Right ventricle myocardium inferior (tissue), 1 donor: ENCODE measurements around the gene RPTOR. TPM values are rescaled to one million over a fixed set of nuclear protein-coding genes. Genes with fewer than 3 reads are reported as not detected.

Experiments used
- ATAC-seq: fragments of 200-7000 bp; cut with Tn5 transposase; one replicate; pipeline ENCODE4 v1.9.1; 2020; ENCODE audit warnings: mild to moderate bottlenecking, moderate library complexity
- DNase-seq: peaks from one replicate; pipeline ENCODE4 v3.0.0; 2021; ENCODE audit errors: missing footprints
- intact Hi-C: fragments of 100-400 bp; cut with DNase I; formaldehyde crosslinking; loops from one replicate; pipeline ENCODE4 v1.11.0; 2022
- total RNA-seq: library from RNA; stranded (reverse); fragmentation: NEBNext Ultra II Directional; extraction: Animal tissue kit (Norgen Biotek cat#: 25700); gene quantifications from one replicate; pipeline ENCODE4 v1.2.1, GENCODE V29; 2021
- donor health status: DM: no; HTN: yes; CAD: no; lungs with severe emphysema.

The RPTOR gene
- total RNA-seq, 1 donor from 2014 or later: 18.8 TPM

DNA sequence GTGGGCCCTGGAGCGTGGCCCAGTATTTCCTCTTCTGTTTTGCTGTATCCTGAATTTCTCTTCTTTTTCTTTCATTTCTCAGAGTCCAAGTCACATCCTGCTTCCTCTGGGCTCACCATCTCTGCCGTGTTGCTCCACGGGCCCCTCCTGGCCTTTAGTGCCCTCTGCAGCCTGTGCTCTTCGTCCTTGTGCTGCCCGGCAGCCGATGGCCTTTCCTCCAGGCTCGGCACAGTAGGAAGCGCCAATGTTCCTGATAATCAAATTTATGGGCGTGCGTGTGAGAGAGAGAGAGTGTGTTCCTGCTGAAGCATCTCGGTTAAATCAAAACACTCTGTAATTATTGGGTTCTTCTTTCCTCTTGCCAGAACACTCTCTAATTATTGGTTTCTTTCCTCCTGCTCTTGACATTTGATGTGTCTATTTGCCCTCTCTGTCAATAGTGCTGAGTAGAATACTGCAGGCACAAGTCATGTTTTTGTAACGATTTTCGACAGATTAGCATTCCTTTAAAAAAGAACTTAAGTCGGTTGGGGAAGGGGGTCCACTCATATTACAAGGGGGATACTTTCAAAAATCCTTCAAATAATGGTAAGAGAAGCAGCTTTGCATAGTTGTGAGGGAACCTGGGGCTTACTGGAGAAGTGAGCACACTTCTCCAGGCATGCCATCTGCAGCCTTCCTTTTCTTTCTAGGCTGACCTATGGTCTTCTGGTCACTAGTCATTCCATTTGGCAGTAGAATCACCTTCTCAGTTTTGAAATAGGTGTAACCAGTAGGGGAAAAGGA lies 126.6 kb downstream of the RPTOR start:
- intact Hi-C loops: no loop called here
- DNase-seq: no peak

DNA sequence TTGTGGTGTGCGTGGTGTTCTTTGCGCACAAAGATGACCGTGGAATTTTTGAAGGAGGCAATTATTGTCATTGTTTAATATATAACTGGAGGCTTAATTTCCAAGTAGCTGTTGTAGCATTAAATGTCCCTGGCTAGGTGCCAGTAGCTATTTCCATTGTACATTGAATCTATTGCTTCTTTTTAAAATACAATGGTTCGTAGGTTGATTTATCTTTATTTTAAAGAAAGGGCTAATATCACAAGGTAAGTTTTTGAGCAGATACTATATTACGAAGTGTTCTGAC lies 127.1 kb downstream of the RPTOR start:
- no peak for ATAC-seq
- intact Hi-C loops: no loop called here
- no peak for DNase-seq

More for the DNA sequence above, 126.6 kb downstream of the RPTOR start:
- ATAC-seq: no peak

- ATAC-seq (no peak), DNase-seq (no peak)
- intact Hi-C loops: no loop called here
These were observed 128.7 kb downstream of the RPTOR start for GRCh38 chr17:80673152-80673920.

DNA sequence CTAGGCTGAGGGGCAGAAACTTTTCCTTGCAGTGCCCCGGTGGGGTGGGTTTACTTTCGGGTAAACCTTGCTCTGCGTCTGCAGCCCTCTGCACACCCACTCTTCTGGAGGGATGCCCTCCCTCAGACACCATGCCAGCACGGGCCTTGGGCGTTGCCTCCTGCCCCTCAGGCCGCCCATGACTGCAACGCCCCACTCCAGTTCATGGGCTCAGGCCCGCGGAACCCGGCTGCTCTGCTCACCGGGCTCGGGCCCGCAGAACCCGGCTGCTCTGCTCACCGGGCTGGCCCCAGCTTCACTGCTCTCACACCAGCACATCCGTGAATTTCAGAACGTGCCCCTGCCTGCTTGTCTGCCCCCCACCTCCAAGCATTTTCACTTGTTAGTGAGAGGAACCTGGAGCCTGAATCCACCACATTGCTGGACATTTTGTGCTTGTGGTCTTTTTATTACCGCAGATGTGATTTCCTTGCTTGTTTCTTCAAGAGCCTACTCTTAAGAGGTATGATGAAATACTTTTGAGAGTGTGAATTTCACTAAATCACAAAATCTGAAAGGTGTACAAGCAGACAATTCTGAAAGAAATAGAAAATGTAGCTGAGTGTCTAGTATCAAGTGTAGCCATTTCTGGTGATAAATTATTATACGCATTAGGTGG lies 130.9 kb downstream of the RPTOR start:
- no peak for DNase-seq
- intact Hi-C loops: no loop called here
- no peak for ATAC-seq

DNA sequence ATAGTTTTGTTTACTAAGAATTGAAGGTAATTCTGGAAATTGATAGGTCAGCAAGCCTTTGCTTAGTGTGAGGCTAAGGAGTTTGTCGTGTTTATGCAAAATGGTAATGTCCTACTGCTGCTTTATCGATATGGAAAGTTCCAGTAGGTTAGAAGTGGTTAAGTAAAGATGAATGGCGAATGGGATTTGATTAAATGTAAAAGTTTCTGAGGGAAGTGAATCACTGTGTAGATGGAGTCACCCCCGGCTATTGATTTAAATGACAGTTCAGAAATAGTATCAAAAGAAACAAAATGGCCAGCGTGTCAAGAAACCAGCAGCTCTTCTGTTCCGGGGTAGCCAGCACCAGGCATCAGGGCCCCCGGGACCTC lies 131.4 kb downstream of the RPTOR start:
- no peak for ATAC-seq

DNA sequence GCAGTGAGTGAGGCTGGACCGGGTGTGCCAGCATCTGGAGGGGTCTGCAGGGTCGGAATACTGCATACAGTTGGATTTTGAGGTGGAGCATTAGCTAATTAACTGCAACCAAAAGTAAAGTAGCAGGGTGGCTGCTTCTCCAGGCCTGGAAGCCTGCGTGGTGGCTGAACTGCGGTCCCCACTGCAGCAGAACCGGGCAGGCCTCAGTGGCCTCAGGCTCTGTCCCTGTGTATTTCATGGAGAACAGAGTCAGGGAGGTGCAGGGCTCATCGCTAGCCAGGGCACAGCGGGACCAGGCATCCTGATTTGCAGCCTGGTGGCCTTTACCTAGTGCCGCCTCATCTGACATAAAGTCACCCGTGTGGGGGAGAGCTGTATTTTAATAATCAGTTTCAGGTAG lies 131.9 kb downstream of the RPTOR start:
- intact Hi-C loops: no loop called here
- ATAC-seq (no peak), DNase-seq (no peak)

More for the DNA sequence above, 131.4 kb downstream of the RPTOR start:
- DNase-seq: no peak
- intact Hi-C loops: no loop called here

DNA sequence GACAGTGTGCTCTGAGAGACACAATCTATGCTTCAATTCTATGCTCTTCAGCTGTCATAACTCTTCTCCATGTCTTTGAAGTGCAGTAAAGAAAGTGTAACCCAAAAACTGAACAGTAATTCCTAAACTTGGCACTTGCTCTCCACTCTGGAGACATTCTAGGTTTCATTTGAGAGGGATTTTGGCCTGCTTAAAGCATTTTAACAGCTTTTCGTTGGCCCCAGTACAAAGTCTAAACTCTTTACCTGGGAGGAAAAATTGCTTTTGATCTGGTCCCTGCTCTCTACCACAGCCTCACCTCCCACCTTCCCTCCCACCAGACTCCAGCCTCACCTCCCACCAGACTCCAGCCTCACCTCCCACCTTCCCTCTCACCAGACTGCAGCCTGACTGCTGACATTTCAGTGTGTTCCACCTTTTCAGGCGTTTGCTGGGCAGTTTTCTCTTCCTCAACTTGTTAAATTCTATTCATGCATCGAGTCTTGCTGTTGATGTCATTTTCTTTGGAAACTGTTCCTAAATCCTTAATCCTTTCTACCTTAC lies 132.6 kb downstream of the RPTOR start:
- no peak for DNase-seq

DNA sequence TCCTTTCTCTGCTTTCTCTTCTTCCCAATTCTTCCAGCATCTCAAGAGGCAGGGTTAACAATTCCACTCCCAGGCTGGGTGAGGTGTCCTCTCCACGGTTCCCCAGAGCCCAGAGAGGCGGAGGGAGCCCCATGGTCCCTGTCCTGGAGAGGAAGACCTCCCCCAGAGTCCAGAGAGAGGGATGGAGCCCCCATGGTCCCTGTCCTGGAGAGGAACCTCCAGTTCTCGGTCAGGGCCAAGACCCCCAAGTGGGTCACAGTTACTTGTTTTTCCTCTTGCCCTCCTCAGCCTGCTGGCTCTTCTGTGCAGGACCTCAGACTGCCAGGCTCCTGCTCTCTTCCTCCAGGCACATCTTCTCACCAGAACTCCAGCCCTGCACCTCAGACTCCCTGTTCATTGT lies 135.2 kb downstream of the RPTOR start:
- no peak for ATAC-seq
- DNase-seq: no peak

More for the DNA sequence above, 132.6 kb downstream of the RPTOR start:
- ATAC-seq: no peak
- intact Hi-C loops: no loop called here

GRCh38 chr17:80681215-80681614 lies 136.6 kb downstream of the RPTOR start:
- no peak for ATAC-seq
- DNase-seq: no peak
- intact Hi-C loops: no loop called here

More for the DNA sequence above, 135.2 kb downstream of the RPTOR start:
- intact Hi-C loops: no loop called here

DNA sequence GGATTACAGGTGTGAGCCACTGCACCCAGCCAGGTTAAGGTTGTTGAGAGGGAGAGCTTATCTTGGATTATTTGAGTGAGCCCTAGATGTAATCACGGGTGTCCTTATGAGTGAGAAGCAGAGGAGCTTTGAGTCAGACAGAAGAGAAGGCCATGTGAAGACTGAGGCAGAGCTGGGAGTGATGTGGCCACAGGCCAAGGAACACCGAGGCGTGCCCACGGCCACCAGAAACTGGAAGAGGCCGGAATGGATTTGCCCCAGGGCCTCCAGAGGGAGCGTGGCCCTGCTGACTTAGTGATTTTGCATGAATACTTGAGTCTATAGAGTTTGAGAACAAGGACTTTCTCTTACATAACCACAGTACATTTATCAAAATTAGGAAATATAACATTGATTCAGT lies 137.7 kb downstream of the RPTOR start:
- intact Hi-C loops: no loop called here
- ATAC-seq (no peak), DNase-seq (no peak)

GRCh38 chr17:80683625-80684104 lies 139.0 kb downstream of the RPTOR start:
- DNase-seq: no peak
- ATAC-seq: no peak
- intact Hi-C loops: no loop called here

DNA sequence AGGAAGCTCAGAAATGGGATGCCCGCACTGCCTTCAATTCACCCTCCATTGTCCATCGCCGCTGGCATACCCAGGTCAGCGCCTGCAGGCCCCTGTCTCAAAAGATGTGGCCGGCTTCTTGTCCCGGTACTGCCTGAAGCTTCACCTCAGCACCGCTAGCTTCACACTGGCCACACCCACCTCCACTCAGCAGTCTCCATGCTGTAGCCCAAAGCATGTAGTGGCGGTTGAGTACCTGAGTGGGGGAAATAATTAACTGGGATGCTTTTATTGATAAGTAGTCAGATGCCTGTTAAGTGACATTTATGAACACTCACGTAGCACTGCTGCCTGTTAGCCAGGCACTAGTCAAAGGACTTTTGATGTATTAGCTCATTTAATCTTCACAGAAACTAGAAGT lies 143.2 kb downstream of the RPTOR start:
- ATAC-seq (no peak), DNase-seq (no peak)
- intact Hi-C loops: no loop called here

- DNase-seq (no peak), ATAC-seq (no peak)
- intact Hi-C loops: no loop called here
These were observed 144.5 kb downstream of the RPTOR start for GRCh38 chr17:80689129-80689619.

- ATAC-seq (no peak), DNase-seq (no peak)
- intact Hi-C loops: no loop called here
These were observed 147.1 kb downstream of the RPTOR start for GRCh38 chr17:80691784-80692183.

DNA sequence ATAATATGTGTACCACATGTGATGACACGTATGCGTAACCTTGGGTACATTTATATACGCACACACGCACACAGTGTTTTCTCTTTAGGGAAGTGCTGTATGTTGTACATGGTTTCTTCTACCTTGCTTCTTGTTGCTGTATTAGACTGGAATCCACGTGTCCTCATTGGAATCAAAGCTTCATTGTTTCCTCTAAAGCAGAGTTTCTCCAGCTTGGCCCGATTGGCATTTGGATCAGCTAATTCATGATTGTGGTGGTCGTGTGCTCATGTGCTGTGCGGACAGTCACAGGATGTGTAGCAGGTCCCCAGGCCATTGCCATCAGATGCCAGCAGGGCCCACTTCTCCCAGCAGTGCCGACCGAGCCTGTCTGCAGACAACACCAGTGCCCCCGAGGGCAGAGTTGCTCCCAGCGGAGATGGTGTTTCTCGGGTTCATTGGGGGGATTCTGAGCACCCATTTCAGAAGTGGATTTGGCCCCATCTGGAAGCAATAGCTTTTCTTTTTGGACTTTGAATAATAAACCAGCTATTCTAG lies 148.4 kb downstream of the RPTOR start:
- intact Hi-C loops: no loop called here
- DNase-seq (no peak), ATAC-seq (no peak)

DNA sequence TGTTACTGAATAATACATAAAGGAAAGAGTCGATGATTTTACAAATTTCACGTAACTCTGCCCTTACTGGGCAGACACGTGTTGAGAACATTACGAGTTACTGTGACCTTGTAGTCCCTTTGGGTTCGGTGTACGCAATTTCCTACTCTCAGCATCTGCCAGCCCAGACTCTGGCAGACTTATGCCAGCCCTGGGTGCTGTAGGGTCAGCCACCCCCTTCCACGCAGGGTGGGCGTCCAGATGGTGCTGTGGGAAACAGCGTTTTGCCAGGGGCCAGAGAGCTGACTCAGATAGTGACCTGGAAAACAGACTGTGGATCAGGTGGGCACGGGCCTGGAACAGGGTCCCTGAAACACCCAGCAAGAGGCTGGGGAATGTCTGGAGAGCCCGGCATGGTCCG lies 148.9 kb downstream of the RPTOR start:
- no peak for ATAC-seq
- DNase-seq: no peak
- intact Hi-C loops: no loop called here

DNA sequence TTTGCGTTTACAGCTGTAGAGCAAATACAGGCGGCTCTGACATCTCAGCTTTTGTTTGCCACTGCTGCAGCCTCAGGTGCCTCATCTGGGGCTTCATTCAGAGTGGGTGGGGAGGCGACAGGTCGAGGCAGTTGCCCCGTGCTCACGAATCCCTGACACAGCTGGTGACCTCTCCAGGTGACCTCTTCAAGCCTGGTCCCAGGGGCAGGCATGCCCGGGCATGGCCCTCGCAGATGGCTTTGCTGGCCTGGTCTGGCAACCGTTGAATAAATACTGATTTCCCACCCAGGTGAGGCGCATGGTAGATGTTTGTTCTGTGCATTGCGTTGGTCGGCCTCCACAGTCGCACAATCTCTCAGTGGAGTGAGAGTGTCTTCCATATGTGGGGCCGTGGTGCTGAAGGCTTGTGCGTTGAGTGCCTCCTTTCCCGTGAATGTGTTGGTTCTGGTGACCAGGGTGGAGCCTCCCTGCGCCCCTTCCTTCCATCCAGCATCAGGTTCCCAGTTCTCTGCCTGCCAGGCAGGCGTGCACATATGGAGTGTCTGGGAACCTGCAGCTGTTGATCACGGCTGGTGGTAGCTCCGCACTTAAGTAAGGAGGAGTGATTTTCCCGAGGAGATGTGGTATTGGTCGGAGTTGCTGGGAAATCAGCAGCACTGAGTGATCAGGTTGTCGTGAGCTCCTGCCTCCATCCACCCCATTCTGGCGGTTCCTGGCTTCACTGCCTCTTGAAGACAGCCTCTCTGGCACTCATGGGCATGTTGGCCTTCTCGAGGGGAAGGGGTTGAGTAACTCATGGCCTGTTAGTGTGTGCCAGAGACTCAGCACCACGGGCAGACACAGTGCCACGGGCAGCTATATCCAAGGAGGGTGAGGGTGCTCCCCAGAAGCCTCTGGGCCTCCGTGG lies 149.7 kb downstream of the RPTOR start:
- no peak for DNase-seq
- no peak for ATAC-seq
- intact Hi-C loops: no loop called here
